Stimulated activated naive B cell treated with anti-CD40 and anti-IgM and Interleukin-4, amounts not matched to agents 10 μg/mL and 1 μg/mL and 100 μg/mL, for 72 hours (primary cell): ENCODE results near the gene SUMO4.

Experiments
- ATAC-seq, 2 donors: fragments of 150-1000 bp; cut with Tn5 transposase; replicated peaks; 2 replicates each; pipeline ENCODE4 v1.10.0; 2021; ENCODE audit warnings: moderate library complexity in 1 of 2
- DNase-seq: peaks from one replicate; pipeline ENCODE4 v3.0.0; 2021
- H3K27ac Mint-ChIP-seq: one replicate; pipeline ENCODE4 v1.8.0; 2022; ENCODE audit warnings: mild to moderate bottlenecking, mixed read lengths
- H3K27me3 Mint-ChIP-seq, 2 donors: one replicate each; pipeline ENCODE4 v1.8.0; 2022; ENCODE audit warnings: mixed read lengths in 2 of 2
- H3K36me3 Mint-ChIP-seq, 2 donors: one replicate each; pipeline ENCODE4 v1.8.0; 2022; ENCODE audit warnings: mixed read lengths in 2 of 2, mild to moderate bottlenecking in 1 of 2
- H3K4me1 Mint-ChIP-seq, 2 donors: one replicate each; pipeline ENCODE4 v1.8.0; 2022; ENCODE audit warnings: mixed read lengths in 2 of 2, mild to moderate bottlenecking in 1 of 2
- H3K4me3 Mint-ChIP-seq, 2 donors: one replicate each; pipeline ENCODE4 v1.8.0; 2022; ENCODE audit warnings: mild to moderate bottlenecking in 2 of 2, mixed read lengths in 2 of 2, moderate library complexity in 1 of 2
- H3K9me3 Mint-ChIP-seq, 2 donors: one replicate each; pipeline ENCODE4 v1.8.0; 2022; ENCODE audit warnings: mixed read lengths in 2 of 2, mild to moderate bottlenecking in 1 of 2

SUMO4 gene

GRCh38 chr6:149405823-149406765, 6.0 kb downstream of the SUMO4 start:
- no peak for DNase-seq
- Mint-ChIP-seq H3K36me3 (peaks cover 35 to 55% of the 10 kb centered on the region in 2 donors), H3K27ac (peak overlapping the region; percentile 62), H3K4me3 (no peak overlapping the region), H3K27me3 (no peaks in the 10 kb centered on the region), H3K4me1 (peaks cover 6 to 12% of the 10 kb centered on the region in 2 donors), H3K9me3 (no peaks in the 10 kb centered on the region)
- no peak for ATAC-seq

GRCh38 chr6:149409617-149410016, 9.6 kb downstream of the SUMO4 start:
- Mint-ChIP-seq H3K36me3 (peaks cover 22 to 44% of the 10 kb centered on the region in 2 donors), H3K9me3 (no peaks in the 10 kb centered on the region), H3K27me3 (no peaks in the 10 kb centered on the region), H3K4me3 (no peak overlapping the region), H3K27ac (no peak overlapping the region), H3K4me1 (peaks cover 9 to 14% of the 10 kb centered on the region in 2 donors)
- DNase-seq = no peak
- peak; percentile 58 to 69 for ATAC-seq

GRCh38 chr6:149410557-149410956, 10.5 kb downstream of the SUMO4 start:
- ATAC-seq (no peak), DNase-seq (no peak)
- Mint-ChIP-seq H3K27ac (no peak overlapping the region), H3K27me3 (no peaks in the 10 kb centered on the region), H3K9me3 (no peaks in the 10 kb centered on the region), H3K4me3 (no peak overlapping the region), H3K4me1 (peaks cover 10 to 14% of the 10 kb centered on the region in 2 donors), H3K36me3 (peaks cover 26 to 43% of the 10 kb centered on the region in 2 donors)

GRCh38 chr6:149414009-149414408, 13.9 kb downstream of the SUMO4 start:
- Mint-ChIP-seq H3K9me3 (no peaks in the 10 kb centered on the region), H3K36me3 (peaks cover 22 to 41% of the 10 kb centered on the region in 2 donors), H3K4me3 (no peak overlapping the region), H3K27ac (peak overlapping the region; percentile 43), H3K27me3 (no peaks in the 10 kb centered on the region), H3K4me1 (peaks cover 7 to 20% of the 10 kb centered on the region in 2 donors)
- ATAC-seq = no peak
- DNase-seq = no peak

- no peaks in the 10 kb centered on the region for H3K27me3 Mint-ChIP-seq
- peaks cover 19 to 37% of the 10 kb centered on the region in 2 donors for H3K36me3 Mint-ChIP-seq
- DNase-seq (no peak), ATAC-seq (no peak)
- H3K9me3 Mint-ChIP-seq = no peaks in the 10 kb centered on the region
- no peak overlapping the region for H3K27ac Mint-ChIP-seq
- no peak overlapping the region for H3K4me3 Mint-ChIP-seq
- peaks cover 8 to 21% of the 10 kb centered on the region in 2 donors for H3K4me1 Mint-ChIP-seq
These were observed 14.8 kb downstream of the SUMO4 start for GRCh38 chr6:149414821-149415220.

GRCh38 chr6:149419696-149420404, 19.8 kb downstream of the SUMO4 start:
- Mint-ChIP-seq H3K27ac (peak overlapping the region; percentile 68), H3K9me3 (no peaks in the 10 kb centered on the region), H3K4me1 (peaks cover 12 to 20% of the 10 kb centered on the region in 2 donors), H3K36me3 (peaks cover 2 to 10% of the 10 kb centered on the region in 2 donors), H3K4me3 (no peak overlapping the region), H3K27me3 (peaks cover 0 to 3% of the 10 kb centered on the region in 2 donors)
- DNase-seq (no peak), ATAC-seq (peak; percentile 59 to 75)

GRCh38 chr6:149421132-149421531, 21.1 kb downstream of the SUMO4 start:
- Mint-ChIP-seq H3K4me3 (no peak overlapping the region), H3K4me1 (peaks cover 10 to 20% of the 10 kb centered on the region in 2 donors), H3K27ac (no peak overlapping the region), H3K36me3 (no peaks in the 10 kb centered on the region), H3K9me3 (no peaks in the 10 kb centered on the region), H3K27me3 (peaks cover 0 to 3% of the 10 kb centered on the region in 2 donors)
- ATAC-seq (no peak), DNase-seq (no peak)

GRCh38 chr6:149422581-149422980, 22.5 kb downstream of the SUMO4 start:
- Mint-ChIP-seq H3K9me3 (no peaks in the 10 kb centered on the region), H3K27ac (no peak overlapping the region), H3K27me3 (peaks cover 0 to 3% of the 10 kb centered on the region in 2 donors), H3K4me3 (no peak overlapping the region), H3K4me1 (peaks cover 10 to 20% of the 10 kb centered on the region in 2 donors), H3K36me3 (no peaks in the 10 kb centered on the region)
- DNase-seq = no peak
- ATAC-seq = no peak

GRCh38 chr6:149423964-149424440, 23.9 kb downstream of the SUMO4 start:
- Mint-ChIP-seq H3K27me3 (peaks cover 0 to 3% of the 10 kb centered on the region in 2 donors), H3K4me3 (no peak overlapping the region), H3K4me1 (peaks cover 10 to 13% of the 10 kb centered on the region in 2 donors), H3K27ac (no peak overlapping the region), H3K36me3 (no peaks in the 10 kb centered on the region), H3K9me3 (no peaks in the 10 kb centered on the region)
- ATAC-seq = no peak
- DNase-seq = no peak

- no peak overlapping the region for H3K27ac Mint-ChIP-seq
- DNase-seq = no peak
- H3K4me3 Mint-ChIP-seq = no peak overlapping the region
- no peaks in the 10 kb centered on the region for H3K36me3 Mint-ChIP-seq
- no peak for ATAC-seq
- H3K4me1 Mint-ChIP-seq = peaks cover 4 to 6% of the 10 kb centered on the region in 2 donors
- peaks cover 0 to 3% of the 10 kb centered on the region in 2 donors for H3K27me3 Mint-ChIP-seq
- H3K9me3 Mint-ChIP-seq = no peaks in the 10 kb centered on the region
These were observed 25.2 kb downstream of the SUMO4 start for GRCh38 chr6:149425224-149425623.

- peak overlapping the region; percentile 28 for H3K27ac Mint-ChIP-seq
- DNase-seq (no peak), ATAC-seq (no peak)
- peaks cover 0 to 3% of the 10 kb centered on the region in 2 donors for H3K27me3 Mint-ChIP-seq
- H3K4me3 Mint-ChIP-seq = no peak overlapping the region
- no peaks in the 10 kb centered on the region for H3K36me3 Mint-ChIP-seq
- peaks cover 0 to 3% of the 10 kb centered on the region in 2 donors for H3K4me1 Mint-ChIP-seq
- H3K9me3 Mint-ChIP-seq = no peaks in the 10 kb centered on the region
These were observed 25.7 kb downstream of the SUMO4 start for GRCh38 chr6:149425754-149426153.

GRCh38 chr6:149428606-149429005, 28.5 kb downstream of the SUMO4 start:
- no peaks in the 10 kb centered on the region for H3K36me3 Mint-ChIP-seq
- H3K4me3 Mint-ChIP-seq = no peak overlapping the region
- DNase-seq (no peak), ATAC-seq (no peak)
- H3K27ac Mint-ChIP-seq = no peak overlapping the region
- H3K27me3 Mint-ChIP-seq = peaks cover 0 to under 1% of the 10 kb centered on the region in 2 donors
- H3K9me3 Mint-ChIP-seq = no peaks in the 10 kb centered on the region
- peaks cover 5% of the 10 kb centered on the region in 2 donors for H3K4me1 Mint-ChIP-seq

- no peak for DNase-seq
- Mint-ChIP-seq H3K9me3 (no peaks in the 10 kb centered on the region), H3K36me3 (no peaks in the 10 kb centered on the region), H3K4me3 (no peak overlapping the region), H3K27ac (peak overlapping the region; percentile 59), H3K4me1 (peaks cover 4 to 5% of the 10 kb centered on the region in 2 donors), H3K27me3 (no peaks in the 10 kb centered on the region)
- no peak for ATAC-seq
These were observed 29.6 kb downstream of the SUMO4 start for GRCh38 chr6:149429427-149430360.
